GM12801 (cell line): Measurements from ENCODE around the gene MB.

Experiments
- CTCF ChIP-seq: IDR thresholded peaks from one replicate; pipeline ENCODE4 v1.5.1; 2011; ENCODE audit warnings: control low read depth; ENCODE audit not compliant: insufficient read length; ENCODE audit errors: extremely low read depth

Gene MB

GRCh38 chr22:35605369-35605680 is 11.8 kb downstream of the MB start:
- TF ChIP-seq CTCF = no peak

- TF ChIP-seq CTCF = no peak
Observed at GRCh38 chr22:35604621-35605368, 12.3 kb downstream of the MB start.

GRCh38 chr22:35601743-35602615 is 15.2 kb downstream of the MB start:
- TF ChIP-seq CTCF = no peak

- no peak for TF ChIP-seq CTCF
Observed at GRCh38 chr22:35601013-35601580, 16.0 kb downstream of the MB start.

- TF ChIP-seq CTCF = no peak
Observed at GRCh38 chr22:35600476-35600875, 16.7 kb downstream of the MB start.

GRCh38 chr22:35599364-35599763 is 17.8 kb downstream of the MB start:
- no peak for TF ChIP-seq CTCF

GRCh38 chr22:35598396-35598710 is 18.8 kb downstream of the MB start:
- no peak for TF ChIP-seq CTCF
